B cell (primary cell): ENCODE results near the gene SERINC1.

Source experiments
- CTCF ChIP-seq: fragments of 200-600 bp; IDR thresholded peaks from one replicate; pipeline ENCODE4 v1.8.0; 2022; ENCODE audit warnings: antibody characterized with exemption, mild to moderate bottlenecking
- EZH2 ChIP-seq: IDR thresholded peaks from 2 replicates; pipeline ENCODE4 v1.6.1; 2012; ENCODE audit warnings: borderline replicate concordance, low read depth, mild to moderate bottlenecking, moderate library complexity, low read length; ENCODE audit not compliant: insufficient read depth, poor library complexity, severe bottlenecking

- no peak for TF ChIP-seq EZH2
- TF ChIP-seq CTCF: no peak
Observed at GRCh38 chr6:122412001-122412400, 59.6 kb downstream of the SERINC1 start.
